Loucy (cell line): Measurements from ENCODE around the gene MC1R.

Experiments used
- CTCF ChIP-seq: fragments of 200-600 bp; sonication (generic); conservative IDR thresholded peaks from 2 replicates; pipeline ENCODE4 v1.5.1; 2014; ENCODE audit warnings: mild to moderate bottlenecking, antibody characterized with exemption, low read length
- EZH2phosphoT487 ChIP-seq: fragments of 200-600 bp; IDR thresholded peaks from 2 replicates; pipeline ENCODE4 v1.6.1; 2018; ENCODE audit warnings: antibody characterized with exemption, mild to moderate bottlenecking, moderate library complexity, borderline replicate concordance

- TF ChIP-seq CTCF = no peak
- TF ChIP-seq EZH2phosphoT487 = no peak
Observed at GRCh38 chr16:89960966-89961365, 42.3 kb downstream of the MC1R start.
